ENCODE data around the gene GNAT2. TPM values are rescaled to one million over a fixed set of nuclear protein-coding genes. Genes with fewer than 3 reads are reported as not detected.

Gene GNAT2
- total and polyA plus RNA-seq, 10 of the 15 experiments (the other 5 are each of a cell fraction or from before 2014, with no cell fraction given): 0.08 to 1.3 (median 0.41) TPM

- no peaks in the 10 kb centered on the region for H3K27me3 ChIP-seq (replicated peaks in 1 of 2; ENCODE audit: control insufficient read depth in 2 of 2, insufficient read depth in 2 of 2, low read length in 1 of 2)
- no peaks in the 10 kb centered on the region for H4K20me1 ChIP-seq (ENCODE audit: control insufficient read depth, insufficient read depth)
- intact Hi-C loops (cut with micrococcal nuclease; ENCODE audit: unreplicated experiment): loop anchor here (5.0 kb wide), 1 partner anchor 130 kb away; the partner anchor contains the start of gene CYB561D1
- peak overlapping the region; percentile 26 for H3K4me2 ChIP-seq (ENCODE audit: control insufficient read depth, insufficient read depth)
- TF ChIP-seq ZNF274 (IDR thresholded peaks at IDR 0.05; ENCODE audit: insufficient read depth, insufficient read length) (no peak), ESRRA (IDR thresholded peaks at IDR 0.05; ENCODE audit: low read length) (no peak), PRDM15 (CRISPR knock-in tag; IDR thresholded peaks at IDR 0.05) (no peak), BCL11A (IDR thresholded peaks at IDR 0.05; ENCODE audit: low read depth, low read length) (no peak), TBL1XR1 (IDR thresholded peaks at IDR 0.05; ENCODE audit: low read depth, low read length) (no peak), TCF3 (IDR thresholded peaks at IDR 0.05; ENCODE audit: borderline replicate concordance, insufficient read depth, low read depth, low read length) (no peak), ZNF207 (IDR thresholded peaks at IDR 0.05; ENCODE audit: borderline replicate concordance) (no peak), ZBTB4 (CRISPR knock-in tag; IDR thresholded peaks at IDR 0.05) (no peak), SMAD5 (IDR thresholded peaks at IDR 0.05; ENCODE audit: low read depth) (no peak), PBX3 (IDR thresholded peaks at IDR 0.05; ENCODE audit: insufficient replicate concordance, low read depth, low read length) (no peak), IRF5 (IDR thresholded peaks at IDR 0.05; ENCODE audit: borderline replicate concordance) (no peak)
- DNase-seq (ENCODE audit: low read depth, low spot score) (no peak), FAIRE-seq (no peak), ATAC-seq (no peak)
- peak overlapping the region; percentile 85; the same call in 1 of the 2 replicates for H3K4me3 ChIP-seq
- H3K4me1 ChIP-seq (ENCODE audit: control insufficient read depth, insufficient read depth, low read length): peaks cover 38% of the 10 kb centered on the region
- 84% methylated on average over 11 of the region's 11 CpGs for WGBS (ENCODE audit: insufficient coverage, insufficient replicate concordance, low lambda C conversion rate, missing lambda C conversion rate)
- no peak overlapping the region for H3K27ac ChIP-seq (ENCODE audit: control insufficient read depth, insufficient read depth)
- in situ Hi-C loops (cut with MboI): loop anchor here (5.0 kb wide), 2 partner anchors 75 to 135 kb away; partner anchors contain the start of gene GNAI3
- peaks cover 51% of the 10 kb centered on the region for H3K79me2 ChIP-seq (ENCODE audit: control insufficient read depth, insufficient read depth, low read length)
- ChIA-PET RAD21 (ENCODE audit: unreplicated experiment) (interaction anchor here (1.2 to 2.1 kb wide), 2 partner anchors 13 to 76 kb away, joined by 3 to 10 read pairs; no protein-coding TSS in a partner anchor), POLR2A (no interaction called here), CTCF (interaction anchor here (1.2 to 3.3 kb wide), 3 partner anchors 8 to 76 kb away, joined by 4 to 22 read pairs (median 6); no protein-coding TSS in a partner anchor), SMC1A (ENCODE audit: uncharacterized antibody, unreplicated experiment) (interaction anchor here (0.6 kb wide), 1 partner anchor 70 kb away, joined by 3 read pairs; no protein-coding TSS in a partner anchor)
- BruUV-seq (replicated peaks): no TSS peak
- H2AFZ ChIP-seq (ENCODE audit: control insufficient read depth, low read depth, low read length): no peak overlapping the region
- H3K9me3 ChIP-seq (replicated peaks; ENCODE audit: control insufficient read depth, insufficient read depth, low read length): no peaks in the 10 kb centered on the region
- no peaks in the 10 kb centered on the region; a peak in 2 of 4 replicates for H3K36me3 ChIP-seq (ENCODE audit: control insufficient read depth in 2 of 2, insufficient read depth in 2 of 2, low read length in 1 of 2)
- peak overlapping the region; percentile 1; the same call in 1 of the 2 replicates for H3K9ac ChIP-seq (ENCODE audit: control insufficient read depth, insufficient read depth, low read length)
These were observed 2.9 kb upstream of the GNAT2 start for GRCh38 chr1:109622137-109622892.

Measured in GM12878 (cell line).